PC-9 (cell line): ENCODE measurements around the gene SMARCA4.

ENCODE experiments used
- EZH2 ChIP-seq: fragments of 200-600 bp; sonication (generic); IDR thresholded peaks from 2 replicates; pipeline ENCODE4 v1.8.0; 2017; ENCODE audit warnings: antibody characterized with exemption, low read depth
- TF ChIP-seq, protein P1 (sequence below): fragments of 200-600 bp; sonication (generic); conservative IDR thresholded peaks from 2 replicates; pipeline ENCODE4 v1.6.1; 2017; ENCODE audit warnings: mixed run types, antibody characterized with exemption, mild to moderate bottlenecking, moderate library complexity

GRCh38 chr19:11102944-11103343 is 142.1 kb downstream of the SMARCA4 start:
- TF ChIP-seq, protein P1, sequence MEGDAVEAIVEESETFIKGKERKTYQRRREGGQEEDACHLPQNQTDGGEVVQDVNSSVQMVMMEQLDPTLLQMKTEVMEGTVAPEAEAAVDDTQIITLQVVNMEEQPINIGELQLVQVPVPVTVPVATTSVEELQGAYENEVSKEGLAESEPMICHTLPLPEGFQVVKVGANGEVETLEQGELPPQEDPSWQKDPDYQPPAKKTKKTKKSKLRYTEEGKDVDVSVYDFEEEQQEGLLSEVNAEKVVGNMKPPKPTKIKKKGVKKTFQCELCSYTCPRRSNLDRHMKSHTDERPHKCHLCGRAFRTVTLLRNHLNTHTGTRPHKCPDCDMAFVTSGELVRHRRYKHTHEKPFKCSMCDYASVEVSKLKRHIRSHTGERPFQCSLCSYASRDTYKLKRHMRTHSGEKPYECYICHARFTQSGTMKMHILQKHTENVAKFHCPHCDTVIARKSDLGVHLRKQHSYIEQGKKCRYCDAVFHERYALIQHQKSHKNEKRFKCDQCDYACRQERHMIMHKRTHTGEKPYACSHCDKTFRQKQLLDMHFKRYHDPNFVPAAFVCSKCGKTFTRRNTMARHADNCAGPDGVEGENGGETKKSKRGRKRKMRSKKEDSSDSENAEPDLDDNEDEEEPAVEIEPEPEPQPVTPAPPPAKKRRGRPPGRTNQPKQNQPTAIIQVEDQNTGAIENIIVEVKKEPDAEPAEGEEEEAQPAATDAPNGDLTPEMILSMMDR: no peak
- no peak for TF ChIP-seq EZH2
